HepG2 (cell line): ENCODE results near the gene NT5DC1. TPM values are rescaled to one million over a fixed set of nuclear protein-coding genes. Genes with fewer than 3 reads are reported as not detected.

ENCODE experiments used
- ASH2L ChIP-seq: fragments of 300-600, 200-600 bp; sonication (generic); IDR thresholded peaks from 2 replicates; pipeline ENCODE4 v1.7.0; 2017; ENCODE audit warnings: low read depth, mild to moderate bottlenecking, moderate library complexity, mixed read lengths, low read length; ENCODE audit not compliant: insufficient read length
- BCL6 ChIP-seq: IDR thresholded peaks from 2 replicates; pipeline ENCODE4 v1.6.1; 2016; ENCODE audit warnings: missing genetic modification reagents, missing compliant biosample characterization
- EED ChIP-seq: sonication (generic); formaldehyde crosslinking; IDR thresholded peaks from 2 replicates; pipeline ENCODE4 v1.5.0; 2020; ENCODE audit warnings: mild to moderate bottlenecking, missing genetic modification reagents
- FOXJ3 ChIP-seq: sonication (generic); formaldehyde crosslinking; IDR thresholded peaks from 2 replicates; pipeline ENCODE4 v1.4.0; 2020; ENCODE audit warnings: missing genetic modification reagents, mild to moderate bottlenecking, borderline replicate concordance
- GZF1 ChIP-seq: sonication (generic); formaldehyde crosslinking; IDR thresholded peaks from 2 replicates; pipeline ENCODE4 v1.5.1; 2020; ENCODE audit warnings: mild to moderate bottlenecking, missing genetic modification reagents
- ISL2 ChIP-seq: sonication (generic); formaldehyde crosslinking; IDR thresholded peaks from 2 replicates; pipeline ENCODE4 v1.5.0; 2020; ENCODE audit warnings: missing genetic modification reagents
- KAT8 ChIP-seq: IDR thresholded peaks from 2 replicates; pipeline ENCODE4 v1.6.1; 2016; ENCODE audit warnings: missing genetic modification reagents, missing compliant biosample characterization
- MAFG ChIP-seq: sonication (generic); formaldehyde crosslinking; IDR thresholded peaks from 2 replicates; pipeline ENCODE4 v1.5.1; 2020; ENCODE audit warnings: mild to moderate bottlenecking, missing genetic modification reagents
- MAFK ChIP-seq, 2 experiments: IDR thresholded peaks in 1 of 2; conservative IDR thresholded peaks in 1 of 2; 2 replicates each; pipeline ENCODE4 v1.6.1; 2011; ENCODE audit warnings: improper control_type of control experiment in 2 of 2, low read length in 2 of 2
- MIER3 ChIP-seq: IDR thresholded peaks from 2 replicates; pipeline ENCODE4 v1.6.1; 2016; ENCODE audit warnings: missing compliant biosample characterization, borderline replicate concordance
- NFRKB ChIP-seq: fragments of 450-650 bp; IDR thresholded peaks from 2 replicates; pipeline ENCODE4 v1.6.1; 2017
- PCBP2 ChIP-seq: fragments of 200-400 bp; formaldehyde crosslinking; optimal IDR thresholded peaks from 2 replicates; pipeline ENCODE3; 2018; ENCODE audit warnings: low read length, low read depth; ENCODE audit not compliant: poor library complexity, severe bottlenecking
- POLR2G ChIP-seq: fragments of 200-400 bp; formaldehyde crosslinking; IDR thresholded peaks from 2 replicates; pipeline ENCODE4 v1.6.1; 2018; ENCODE audit warnings: mild to moderate bottlenecking, low read depth, low read length, moderate library complexity
- SIX1 ChIP-seq: sonication (generic); formaldehyde crosslinking; IDR thresholded peaks from 2 replicates; pipeline ENCODE4 v1.4.0; 2020; ENCODE audit warnings: missing genetic modification reagents, borderline replicate concordance
- ZBTB42 ChIP-seq: sonication (generic); formaldehyde crosslinking; IDR thresholded peaks from 2 replicates; pipeline ENCODE4 v1.5.0; 2020; ENCODE audit warnings: mild to moderate bottlenecking, missing genetic modification reagents
- ZNF317 ChIP-seq: sonication (generic); formaldehyde crosslinking; IDR thresholded peaks from 2 replicates; pipeline ENCODE4 v1.5.0; 2020; ENCODE audit warnings: mild to moderate bottlenecking, missing genetic modification reagents
- ZNF605 ChIP-seq: sonication (generic); formaldehyde crosslinking; IDR thresholded peaks from 2 replicates; pipeline ENCODE4 v1.8.0; 2022; ENCODE audit warnings: mild to moderate bottlenecking, missing genetic modification reagents
- ZNF781 ChIP-seq: sonication (generic); formaldehyde crosslinking; IDR thresholded peaks from 2 replicates; pipeline ENCODE4 v1.5.1; 2020; ENCODE audit warnings: borderline replicate concordance, mild to moderate bottlenecking, missing genetic modification reagents; ENCODE audit errors: not compliant biosample characterization
- polyA plus RNA-seq, 8 experiments: library from polyadenylated mRNA; depleted of rRNA in 3 of 8; stranded (reverse) in 7 of 8; unstranded in 1 of 8; fragments of >200 nt; fragmentation: Illumina TruSeq in 4 of 8; extraction: Trizol in 4 of 8; gene quantifications; 2 replicates each; pipeline versions ENCODE4 v1.2.1 to v1.2.3, GENCODE V29; 2011 to 2016; ENCODE audit warnings: low read depth in 4 of 8, missing spikeins in 1 of 8, mixed read lengths in 1 of 8; ENCODE audit not compliant: insufficient read depth in 1 of 8
- total RNA-seq, 5 experiments: library from RNA; depleted of rRNA; stranded (reverse); fragments of >200 nt; fragmentation: Illumina TruSeq; extraction: Trizol; gene quantifications; 2 replicates each; pipeline ENCODE4 v1.2.3, GENCODE V29; 2016; ENCODE audit warnings: low read depth in 1 of 5
- TF ChIP-seq, protein P1 (sequence below): sonication (generic); formaldehyde crosslinking; IDR thresholded peaks from 2 replicates; pipeline ENCODE4 v1.4.0; 2020; ENCODE audit warnings: mild to moderate bottlenecking, missing genetic modification reagents
- TF ChIP-seq, protein P2 (sequence below): IDR thresholded peaks from 2 replicates; pipeline ENCODE4 v1.6.1; 2012; ENCODE audit warnings: inconsistent platforms
- TF ChIP-seq, protein P3 (sequence below): sonication (generic); formaldehyde crosslinking; IDR thresholded peaks from 2 replicates; pipeline ENCODE4 v1.8.1; 2023; ENCODE audit warnings: mild to moderate bottlenecking, moderate library complexity, missing genetic modification reagents
- TF ChIP-seq, protein P4 (sequence below): IDR thresholded peaks from 2 replicates; pipeline ENCODE4 v1.6.1; 2016; ENCODE audit warnings: mild to moderate bottlenecking
- TF ChIP-seq, protein P5 (sequence below): IDR thresholded peaks from 2 replicates; pipeline ENCODE4 v1.6.1; 2016; ENCODE audit warnings: missing genetic modification reagents, missing compliant biosample characterization

Gene NT5DC1
- total and polyA plus RNA-seq, 2 of the 13 experiments (the other 11 are each of a cell fraction or from before 2014, with no cell fraction given): 27.0 to 56.1 TPM

DNA sequence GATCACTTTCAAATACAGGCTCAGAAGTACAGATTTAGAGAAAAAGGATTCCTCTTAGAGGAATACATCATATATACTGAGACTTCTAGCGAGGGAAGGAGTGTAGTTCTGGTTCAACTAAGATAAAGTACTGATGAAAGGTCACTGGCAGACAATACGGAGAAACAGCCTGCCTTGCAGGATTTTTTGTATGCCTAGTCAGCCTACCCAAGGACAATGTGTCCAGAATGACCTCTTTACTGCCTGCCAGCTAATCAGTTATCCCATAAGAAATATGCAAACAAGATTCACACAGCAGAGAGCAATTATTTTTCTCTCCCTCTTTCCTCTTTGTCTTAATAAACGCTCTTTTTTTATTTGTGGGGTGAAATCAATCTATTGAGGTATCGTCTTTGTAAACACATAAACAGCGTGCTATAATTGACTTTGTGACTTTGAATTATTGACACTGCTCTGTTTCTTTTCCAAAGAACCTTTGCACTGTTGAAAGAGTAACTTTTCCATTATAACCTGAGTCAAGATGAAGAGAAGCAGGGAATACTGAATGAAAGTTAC lies 154.7 kb downstream of the NT5DC1 start (continued):
- TF ChIP-seq, protein P1, sequence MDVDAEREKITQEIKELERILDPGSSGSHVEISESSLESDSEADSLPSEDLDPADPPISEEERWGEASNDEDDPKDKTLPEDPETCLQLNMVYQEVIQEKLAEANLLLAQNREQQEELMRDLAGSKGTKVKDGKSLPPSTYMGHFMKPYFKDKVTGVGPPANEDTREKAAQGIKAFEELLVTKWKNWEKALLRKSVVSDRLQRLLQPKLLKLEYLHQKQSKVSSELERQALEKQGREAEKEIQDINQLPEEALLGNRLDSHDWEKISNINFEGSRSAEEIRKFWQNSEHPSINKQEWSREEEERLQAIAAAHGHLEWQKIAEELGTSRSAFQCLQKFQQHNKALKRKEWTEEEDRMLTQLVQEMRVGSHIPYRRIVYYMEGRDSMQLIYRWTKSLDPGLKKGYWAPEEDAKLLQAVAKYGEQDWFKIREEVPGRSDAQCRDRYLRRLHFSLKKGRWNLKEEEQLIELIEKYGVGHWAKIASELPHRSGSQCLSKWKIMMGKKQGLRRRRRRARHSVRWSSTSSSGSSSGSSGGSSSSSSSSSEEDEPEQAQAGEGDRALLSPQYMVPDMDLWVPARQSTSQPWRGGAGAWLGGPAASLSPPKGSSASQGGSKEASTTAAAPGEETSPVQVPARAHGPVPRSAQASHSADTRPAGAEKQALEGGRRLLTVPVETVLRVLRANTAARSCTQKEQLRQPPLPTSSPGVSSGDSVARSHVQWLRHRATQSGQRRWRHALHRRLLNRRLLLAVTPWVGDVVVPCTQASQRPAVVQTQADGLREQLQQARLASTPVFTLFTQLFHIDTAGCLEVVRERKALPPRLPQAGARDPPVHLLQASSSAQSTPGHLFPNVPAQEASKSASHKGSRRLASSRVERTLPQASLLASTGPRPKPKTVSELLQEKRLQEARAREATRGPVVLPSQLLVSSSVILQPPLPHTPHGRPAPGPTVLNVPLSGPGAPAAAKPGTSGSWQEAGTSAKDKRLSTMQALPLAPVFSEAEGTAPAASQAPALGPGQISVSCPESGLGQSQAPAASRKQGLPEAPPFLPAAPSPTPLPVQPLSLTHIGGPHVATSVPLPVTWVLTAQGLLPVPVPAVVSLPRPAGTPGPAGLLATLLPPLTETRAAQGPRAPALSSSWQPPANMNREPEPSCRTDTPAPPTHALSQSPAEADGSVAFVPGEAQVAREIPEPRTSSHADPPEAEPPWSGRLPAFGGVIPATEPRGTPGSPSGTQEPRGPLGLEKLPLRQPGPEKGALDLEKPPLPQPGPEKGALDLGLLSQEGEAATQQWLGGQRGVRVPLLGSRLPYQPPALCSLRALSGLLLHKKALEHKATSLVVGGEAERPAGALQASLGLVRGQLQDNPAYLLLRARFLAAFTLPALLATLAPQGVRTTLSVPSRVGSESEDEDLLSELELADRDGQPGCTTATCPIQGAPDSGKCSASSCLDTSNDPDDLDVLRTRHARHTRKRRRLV (CRISPR knock-in tag): peak; percentile 37; the same call in 1 of the 2 replicates
- 0 out of 2 replicates have a peak, but pooled peaks have one; percentile 25 for TF ChIP-seq ZNF317 (CRISPR knock-in tag)
- 0 out of 2 replicates have a peak, but pooled peaks have one; percentile 24 for TF ChIP-seq MIER3
- TF ChIP-seq, protein P2, sequence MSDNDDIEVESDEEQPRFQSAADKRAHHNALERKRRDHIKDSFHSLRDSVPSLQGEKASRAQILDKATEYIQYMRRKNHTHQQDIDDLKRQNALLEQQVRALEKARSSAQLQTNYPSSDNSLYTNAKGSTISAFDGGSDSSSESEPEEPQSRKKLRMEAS: peak; percentile 22; the same call in 1 of the 2 replicates
- TF ChIP-seq ZNF605: no peak
- 0 out of 2 replicates have a peak, but pooled peaks have one; percentile 30 for TF ChIP-seq SIX1
- TF ChIP-seq EED (CRISPR knock-in tag): no peak
- TF ChIP-seq KAT8 (CRISPR knock-in tag): peak; percentile 55
- TF ChIP-seq GZF1 (CRISPR knock-in tag): no peak
- no peak for TF ChIP-seq ZBTB42
- TF ChIP-seq FOXJ3 (CRISPR knock-in tag): peak; percentile 85; the same call in 1 of the 2 replicates
- TF ChIP-seq MAFK (conservative IDR thresholded peaks at IDR 0.05 in 1 of 2, IDR thresholded peaks at IDR 0.05 in 1 of 2; ENCODE audit: low read length in 2 of 2): peak; percentile 69 to 76
- TF ChIP-seq, protein P3, sequence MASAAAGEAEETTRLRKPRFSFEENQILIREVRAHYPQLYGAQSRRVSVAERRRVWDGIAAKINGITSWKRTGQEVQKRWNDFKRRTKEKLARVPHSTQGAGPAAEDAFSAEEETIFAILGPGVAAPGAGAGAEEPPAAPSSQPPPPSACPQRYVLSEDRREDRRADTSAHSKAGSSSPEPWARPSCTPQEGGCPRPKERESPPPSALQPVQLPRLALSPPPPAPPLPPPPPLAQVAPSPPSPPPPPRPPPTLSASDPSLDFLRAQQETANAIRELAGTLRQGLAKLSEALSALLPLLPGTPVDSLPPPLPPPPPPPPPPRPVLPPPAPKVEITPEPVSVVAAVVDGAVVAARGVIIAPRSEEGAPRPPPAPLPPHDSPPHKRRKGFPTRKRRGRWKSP (CRISPR knock-in tag): peak; percentile 62; the same call in 1 of the 2 replicates
- TF ChIP-seq POLR2G: 0 out of 2 replicates have a peak, but pooled peaks have one; percentile 29
- peak; percentile 83 for TF ChIP-seq ASH2L
- TF ChIP-seq, protein P4, sequence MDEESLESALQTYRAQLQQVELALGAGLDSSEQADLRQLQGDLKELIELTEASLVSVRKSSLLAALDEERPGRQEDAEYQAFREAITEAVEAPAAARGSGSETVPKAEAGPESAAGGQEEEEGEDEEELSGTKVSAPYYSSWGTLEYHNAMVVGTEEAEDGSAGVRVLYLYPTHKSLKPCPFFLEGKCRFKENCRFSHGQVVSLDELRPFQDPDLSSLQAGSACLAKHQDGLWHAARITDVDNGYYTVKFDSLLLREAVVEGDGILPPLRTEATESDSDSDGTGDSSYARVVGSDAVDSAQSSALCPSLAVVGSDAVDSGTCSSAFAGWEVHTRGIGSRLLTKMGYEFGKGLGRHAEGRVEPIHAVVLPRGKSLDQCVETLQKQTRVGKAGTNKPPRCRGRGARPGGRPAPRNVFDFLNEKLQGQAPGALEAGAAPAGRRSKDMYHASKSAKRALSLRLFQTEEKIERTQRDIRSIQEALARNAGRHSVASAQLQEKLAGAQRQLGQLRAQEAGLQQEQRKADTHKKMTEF (CRISPR knock-in tag): peak; percentile 73; the same call in 1 of the 2 replicates
- TF ChIP-seq, protein P5, sequence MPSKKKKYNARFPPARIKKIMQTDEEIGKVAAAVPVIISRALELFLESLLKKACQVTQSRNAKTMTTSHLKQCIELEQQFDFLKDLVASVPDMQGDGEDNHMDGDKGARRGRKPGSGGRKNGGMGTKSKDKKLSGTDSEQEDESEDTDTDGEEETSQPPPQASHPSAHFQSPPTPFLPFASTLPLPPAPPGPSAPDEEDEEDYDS: peak; percentile 38; the same call in 1 of the 2 replicates
- peak; percentile 66; the same call in 1 of the 2 replicates for TF ChIP-seq ISL2 (CRISPR knock-in tag)
- no peak for TF ChIP-seq MAFG (CRISPR knock-in tag)
- TF ChIP-seq NFRKB: no peak
- TF ChIP-seq BCL6 (CRISPR knock-in tag): peak; percentile 37
- TF ChIP-seq ZNF781 (CRISPR knock-in tag): no peak
- no peak for TF ChIP-seq PCBP2
